Smooth muscle cell (in vitro differentiated cells): Measurements from ENCODE around the gene CALML5. TPM values are rescaled to one million over a fixed set of nuclear protein-coding genes. Genes with fewer than 3 reads are reported as not detected.

Experiments
- DNase-seq: peaks from one replicate; lab custom pipeline; 2025; ENCODE audit not compliant: unreplicated experiment; lab: John Stamatoyannopoulos, UW
- H2AFZ ChIP-seq: fragments of 200-600 bp; sonication (generic); 2 replicates; pipeline ENCODE4 v1.6.0; 2016; ENCODE audit warnings: antibody characterized with exemption, low read depth, mild to moderate bottlenecking
- H3F3A ChIP-seq: fragments of 200-600 bp; sonication (generic); 2 replicates; pipeline ENCODE4 v1.6.0; 2017; ENCODE audit warnings: antibody characterized with exemption, low read depth
- H3K27ac ChIP-seq: fragments of 200-600 bp; sonication (generic); 2 replicates; pipeline ENCODE4 v1.5.1; 2016; ENCODE audit warnings: low read depth, mild to moderate bottlenecking
- H3K27me3 ChIP-seq: fragments of 200-600 bp; sonication (generic); 2 replicates; pipeline ENCODE4 v1.6.1; 2016; ENCODE audit warnings: low read depth, mild to moderate bottlenecking
- H3K36me3 ChIP-seq: fragments of 200-600 bp; sonication (generic); 2 replicates; pipeline ENCODE4 v1.5.1; 2016; ENCODE audit warnings: low read depth
- H3K4me1 ChIP-seq: fragments of 200-600 bp; sonication (generic); 2 replicates; pipeline ENCODE4 v1.5.1; 2016; ENCODE audit warnings: low read depth
- H3K4me2 ChIP-seq: fragments of 200-600 bp; sonication (generic); 2 replicates; pipeline ENCODE4 v1.6.0; 2016; ENCODE audit warnings: mild to moderate bottlenecking
- H3K4me3 ChIP-seq: fragments of 200-600 bp; sonication (generic); 2 replicates; pipeline ENCODE4 v1.5.1; 2016; ENCODE audit warnings: mild to moderate bottlenecking
- H3K79me2 ChIP-seq: fragments of 200-600 bp; sonication (generic); 2 replicates; pipeline ENCODE4 v1.6.0; 2016; ENCODE audit warnings: low read depth, mild to moderate bottlenecking
- H3K9ac ChIP-seq: fragments of 200-600 bp; sonication (generic); 2 replicates; pipeline ENCODE4 v1.6.0; 2016; ENCODE audit warnings: low read depth
- H3K9me3 ChIP-seq: fragments of 200-600 bp; sonication (generic); replicated peaks from 2 replicates; pipeline ENCODE4 v1.5.1; 2016; ENCODE audit warnings: low read depth
- H4K20me1 ChIP-seq: fragments of 200-600 bp; sonication (generic); 2 replicates; pipeline ENCODE4 v1.6.0; 2016; ENCODE audit warnings: low read depth
- WGBS: methylation state at CpG from one replicate; pipeline ENCODE4 v1.1.7; 2016; ENCODE audit warnings: low lambda C conversion rate; 5-methylcytosine and 5-hydroxymethylcytosine counted together
- polyA plus RNA-seq: library from polyadenylated mRNA; unstranded; fragments of >200 nt; fragmentation: Nextera tagmentation; extraction: Ambion mirVana; gene quantifications from 2 replicates; pipeline ENCODE4 v1.2.1, GENCODE V29; 2016
- total RNA-seq: library from RNA; depleted of rRNA; stranded (reverse); fragments of >200 nt; gene quantifications from 2 replicates; pipeline ENCODE4 v1.2.3, GENCODE V29; 2014
- TF ChIP-seq, protein P1 (sequence below): fragments of 200-600 bp; sonication (generic); IDR thresholded peaks from 2 replicates; pipeline ENCODE4 v1.5.1; 2017; ENCODE audit warnings: borderline replicate concordance, mild to moderate bottlenecking, antibody characterized with exemption; ENCODE audit not compliant: insufficient read depth, poor library complexity, severe bottlenecking

Gene CALML5
- total and polyA plus RNA-seq, 2 experiments from 2014 or later = 16.5 to 24.3 TPM

DNA sequence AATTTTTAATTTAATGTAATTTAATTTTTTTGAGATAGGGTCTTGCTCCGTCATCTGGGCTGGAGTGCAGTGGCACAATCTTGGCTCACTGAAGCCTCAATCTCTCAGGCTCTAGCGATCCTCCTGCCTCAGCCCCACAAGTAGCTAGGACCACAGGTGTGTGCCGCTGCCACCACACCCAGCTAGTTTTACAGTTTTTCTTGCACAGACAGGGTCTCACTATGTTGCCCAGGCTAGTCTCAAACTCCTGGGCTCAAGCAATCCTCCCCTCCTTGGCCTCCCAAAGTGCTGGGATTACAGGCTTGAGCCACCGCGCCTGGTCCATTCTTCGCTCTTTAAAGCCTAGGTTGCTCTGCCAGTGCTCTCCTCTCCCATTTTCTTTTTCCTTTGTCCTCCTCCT is 38.3 kb upstream of the CALML5 start:
- Histone ChIP-seq H3K36me3 (no peaks in the 10 kb centered on the region), H3K9ac (no peak overlapping the region), H3K4me2 (no peak overlapping the region), H3K79me2 (no peaks in the 10 kb centered on the region), H3K4me3 (no peak overlapping the region), H4K20me1 (no peaks in the 10 kb centered on the region), H2AFZ (no peak overlapping the region), H3K27ac (peak overlapping the region; percentile 86), H3K4me1 (no peaks in the 10 kb centered on the region), H3K27me3 (no peaks in the 10 kb centered on the region), H3F3A (peaks cover 26% of the 10 kb centered on the region), H3K9me3 (peaks cover 8% of the 10 kb centered on the region)
- DNase-seq = no peak
- TF ChIP-seq, protein P1, sequence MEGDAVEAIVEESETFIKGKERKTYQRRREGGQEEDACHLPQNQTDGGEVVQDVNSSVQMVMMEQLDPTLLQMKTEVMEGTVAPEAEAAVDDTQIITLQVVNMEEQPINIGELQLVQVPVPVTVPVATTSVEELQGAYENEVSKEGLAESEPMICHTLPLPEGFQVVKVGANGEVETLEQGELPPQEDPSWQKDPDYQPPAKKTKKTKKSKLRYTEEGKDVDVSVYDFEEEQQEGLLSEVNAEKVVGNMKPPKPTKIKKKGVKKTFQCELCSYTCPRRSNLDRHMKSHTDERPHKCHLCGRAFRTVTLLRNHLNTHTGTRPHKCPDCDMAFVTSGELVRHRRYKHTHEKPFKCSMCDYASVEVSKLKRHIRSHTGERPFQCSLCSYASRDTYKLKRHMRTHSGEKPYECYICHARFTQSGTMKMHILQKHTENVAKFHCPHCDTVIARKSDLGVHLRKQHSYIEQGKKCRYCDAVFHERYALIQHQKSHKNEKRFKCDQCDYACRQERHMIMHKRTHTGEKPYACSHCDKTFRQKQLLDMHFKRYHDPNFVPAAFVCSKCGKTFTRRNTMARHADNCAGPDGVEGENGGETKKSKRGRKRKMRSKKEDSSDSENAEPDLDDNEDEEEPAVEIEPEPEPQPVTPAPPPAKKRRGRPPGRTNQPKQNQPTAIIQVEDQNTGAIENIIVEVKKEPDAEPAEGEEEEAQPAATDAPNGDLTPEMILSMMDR = no peak
- 96% methylated on average over 6 of the region's 6 CpGs for WGBS

DNA sequence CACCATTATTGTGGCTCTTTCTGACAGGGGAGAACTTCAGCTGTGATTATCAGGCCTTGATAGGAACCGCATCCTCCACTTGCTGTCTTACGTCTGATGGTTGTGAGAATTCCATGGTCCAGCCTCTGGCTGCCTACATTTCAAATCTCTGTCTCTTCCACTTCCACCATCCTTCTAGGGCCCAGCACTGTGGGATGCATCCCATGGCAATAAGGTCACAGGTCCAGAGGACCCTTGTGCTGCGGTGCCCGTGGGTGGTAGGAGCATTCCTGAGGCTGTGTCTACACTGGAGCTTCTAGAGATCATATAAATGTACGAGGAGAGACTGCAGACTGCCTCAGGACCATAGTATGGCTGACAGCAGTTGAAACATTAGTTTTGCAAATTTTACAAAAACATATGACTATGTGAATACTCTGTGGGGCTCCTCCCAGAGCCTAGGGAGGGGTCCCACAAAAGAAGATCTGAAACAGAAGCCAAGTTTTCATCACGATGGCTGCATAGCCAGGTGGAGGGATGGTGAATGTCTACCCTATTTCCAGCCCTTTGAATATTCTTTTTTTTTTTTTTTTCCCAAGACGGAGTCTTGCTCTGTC is 37.2 kb upstream of the CALML5 start:
- H3K27ac ChIP-seq = no peak overlapping the region
- peaks cover 26% of the 10 kb centered on the region for H3F3A ChIP-seq
- no peak overlapping the region for H3K4me3 ChIP-seq
- no peaks in the 10 kb centered on the region for H3K9me3 ChIP-seq
- DNase-seq = no peak
- no peaks in the 10 kb centered on the region for H3K36me3 ChIP-seq
- no peak overlapping the region for H3K9ac ChIP-seq
- H2AFZ ChIP-seq = no peak overlapping the region
- 85% methylated on average over 7 of the region's 7 CpGs for WGBS
- H4K20me1 ChIP-seq = no peaks in the 10 kb centered on the region
- H3K4me1 ChIP-seq = no peaks in the 10 kb centered on the region
- H3K4me2 ChIP-seq = no peak overlapping the region
- H3K79me2 ChIP-seq = no peaks in the 10 kb centered on the region
- TF ChIP-seq, protein P1 = no peak
- no peaks in the 10 kb centered on the region for H3K27me3 ChIP-seq

DNA sequence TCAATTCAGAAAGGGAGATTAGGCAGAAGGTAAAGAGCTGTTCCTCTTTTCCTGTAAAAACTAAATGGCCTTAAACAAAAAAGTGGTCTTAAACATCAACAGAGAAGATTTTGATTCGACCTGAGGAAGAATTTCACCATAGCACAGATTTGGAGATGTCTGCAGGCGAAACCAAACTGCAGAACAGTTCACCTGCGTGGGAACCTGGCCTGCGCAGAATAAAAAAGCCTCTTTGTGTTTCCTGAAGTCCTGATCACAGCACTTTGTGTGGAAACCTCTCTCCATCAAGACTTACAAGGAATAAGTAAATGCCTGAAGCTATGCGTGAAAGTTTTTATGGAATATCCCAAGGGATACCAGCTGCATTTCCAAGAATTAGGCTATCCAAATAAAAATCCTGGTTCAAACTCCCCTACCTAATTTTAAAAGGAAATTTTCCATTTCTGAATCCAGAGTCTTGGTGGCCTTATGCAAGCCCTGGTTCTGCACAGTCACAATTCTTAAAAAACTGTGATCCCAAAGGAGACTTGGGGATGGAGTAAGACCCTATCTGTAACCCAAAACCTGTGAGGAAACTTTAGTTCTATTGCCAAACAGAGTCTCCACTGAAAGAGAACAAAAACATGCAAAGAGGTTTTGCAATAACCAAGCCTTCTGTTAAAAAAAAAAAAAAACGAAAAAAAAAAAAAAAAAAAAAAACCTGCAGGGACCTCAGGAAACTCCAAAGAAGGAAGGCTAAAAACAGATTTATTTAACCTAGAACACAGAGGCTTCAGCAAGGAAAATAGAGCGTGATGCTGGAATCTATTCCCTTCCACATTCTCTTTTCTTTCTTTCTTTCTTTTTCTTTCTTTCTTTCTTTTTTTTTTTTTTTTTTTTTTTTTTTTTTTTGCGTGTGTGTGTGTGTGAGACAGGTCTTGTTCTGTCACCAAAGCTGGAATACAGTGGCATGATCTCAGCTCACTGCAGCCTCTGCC is 35.8 kb upstream of the CALML5 start:
- H3K9ac ChIP-seq = peak overlapping the region; percentile 2
- peak overlapping the region; percentile 70 for H3K27ac ChIP-seq
- WGBS = 75% methylated on average over 8 of the region's 8 CpGs

More for the DNA sequence above, 35.8 kb upstream of the CALML5 start:
- Histone ChIP-seq H3K27me3 (no peaks in the 10 kb centered on the region), H3K9me3 (no peaks in the 10 kb centered on the region), H3K4me3 (no peak overlapping the region), H2AFZ (no peak overlapping the region), H3F3A (peaks cover 25% of the 10 kb centered on the region), H3K79me2 (no peaks in the 10 kb centered on the region), H3K4me2 (peak overlapping the region; percentile 11), H4K20me1 (no peaks in the 10 kb centered on the region), H3K4me1 (no peaks in the 10 kb centered on the region), H3K36me3 (no peaks in the 10 kb centered on the region)
- no peak for DNase-seq
- TF ChIP-seq, protein P1 = no peak
